Liver (tissue), 2 donors: Measurements from ENCODE around the gene ADH7.

ENCODE experiments used
- TF ChIP-seq, protein P1 (sequence below): fragments of 150-350 bp; IDR thresholded peaks from 2 replicates; pipeline ENCODE4 v1.5.1; 2017; ENCODE audit warnings: improper control_type of control experiment, low read depth, low read length; ENCODE audit not compliant: missing input control
- TF ChIP-seq, protein P2 (sequence below): IDR thresholded peaks from 2 replicates; pipeline ENCODE4 v1.6.1; 2016; ENCODE audit warnings: antibody characterized with exemption, mild to moderate bottlenecking
- donor health status: healthy.

DNA sequence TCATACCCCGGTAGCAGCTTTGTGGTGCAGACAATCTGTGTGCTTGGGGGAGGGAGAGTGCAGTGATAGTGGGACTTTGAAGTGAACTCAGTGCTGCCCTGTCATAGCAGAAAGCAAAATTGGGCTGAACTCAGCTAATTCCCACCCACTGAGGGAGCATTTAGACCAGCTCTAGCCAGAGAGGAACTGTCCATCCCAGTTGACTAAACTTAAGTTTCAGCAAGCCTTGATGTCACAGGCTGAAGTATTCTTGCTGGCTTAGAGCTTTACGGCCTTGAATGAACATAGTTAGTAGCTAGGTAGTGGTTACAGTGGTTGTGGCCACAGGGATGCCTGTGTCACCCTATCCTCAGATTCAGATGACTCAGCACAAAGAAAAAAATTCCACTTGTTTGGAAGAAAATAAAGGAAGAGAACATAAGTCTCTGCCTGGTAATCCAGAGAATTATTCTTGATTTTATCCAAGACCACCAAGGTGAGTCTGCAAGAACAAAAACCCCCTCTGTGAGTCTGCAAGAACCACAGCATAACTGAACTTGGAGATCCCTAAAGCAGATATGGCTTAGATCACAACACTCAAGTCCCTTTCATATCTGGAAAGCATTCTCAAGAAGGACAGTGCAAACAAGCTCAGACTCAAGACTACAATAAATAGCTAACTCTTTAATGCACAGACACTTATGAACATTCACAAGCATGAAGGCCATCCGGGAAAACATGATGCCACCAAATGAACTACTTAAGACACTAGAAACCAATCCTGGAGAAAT, 39.4 kb downstream of the ADH7 start:
- TF ChIP-seq, protein P1, sequence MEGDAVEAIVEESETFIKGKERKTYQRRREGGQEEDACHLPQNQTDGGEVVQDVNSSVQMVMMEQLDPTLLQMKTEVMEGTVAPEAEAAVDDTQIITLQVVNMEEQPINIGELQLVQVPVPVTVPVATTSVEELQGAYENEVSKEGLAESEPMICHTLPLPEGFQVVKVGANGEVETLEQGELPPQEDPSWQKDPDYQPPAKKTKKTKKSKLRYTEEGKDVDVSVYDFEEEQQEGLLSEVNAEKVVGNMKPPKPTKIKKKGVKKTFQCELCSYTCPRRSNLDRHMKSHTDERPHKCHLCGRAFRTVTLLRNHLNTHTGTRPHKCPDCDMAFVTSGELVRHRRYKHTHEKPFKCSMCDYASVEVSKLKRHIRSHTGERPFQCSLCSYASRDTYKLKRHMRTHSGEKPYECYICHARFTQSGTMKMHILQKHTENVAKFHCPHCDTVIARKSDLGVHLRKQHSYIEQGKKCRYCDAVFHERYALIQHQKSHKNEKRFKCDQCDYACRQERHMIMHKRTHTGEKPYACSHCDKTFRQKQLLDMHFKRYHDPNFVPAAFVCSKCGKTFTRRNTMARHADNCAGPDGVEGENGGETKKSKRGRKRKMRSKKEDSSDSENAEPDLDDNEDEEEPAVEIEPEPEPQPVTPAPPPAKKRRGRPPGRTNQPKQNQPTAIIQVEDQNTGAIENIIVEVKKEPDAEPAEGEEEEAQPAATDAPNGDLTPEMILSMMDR, result no peak
- TF ChIP-seq, protein P2, sequence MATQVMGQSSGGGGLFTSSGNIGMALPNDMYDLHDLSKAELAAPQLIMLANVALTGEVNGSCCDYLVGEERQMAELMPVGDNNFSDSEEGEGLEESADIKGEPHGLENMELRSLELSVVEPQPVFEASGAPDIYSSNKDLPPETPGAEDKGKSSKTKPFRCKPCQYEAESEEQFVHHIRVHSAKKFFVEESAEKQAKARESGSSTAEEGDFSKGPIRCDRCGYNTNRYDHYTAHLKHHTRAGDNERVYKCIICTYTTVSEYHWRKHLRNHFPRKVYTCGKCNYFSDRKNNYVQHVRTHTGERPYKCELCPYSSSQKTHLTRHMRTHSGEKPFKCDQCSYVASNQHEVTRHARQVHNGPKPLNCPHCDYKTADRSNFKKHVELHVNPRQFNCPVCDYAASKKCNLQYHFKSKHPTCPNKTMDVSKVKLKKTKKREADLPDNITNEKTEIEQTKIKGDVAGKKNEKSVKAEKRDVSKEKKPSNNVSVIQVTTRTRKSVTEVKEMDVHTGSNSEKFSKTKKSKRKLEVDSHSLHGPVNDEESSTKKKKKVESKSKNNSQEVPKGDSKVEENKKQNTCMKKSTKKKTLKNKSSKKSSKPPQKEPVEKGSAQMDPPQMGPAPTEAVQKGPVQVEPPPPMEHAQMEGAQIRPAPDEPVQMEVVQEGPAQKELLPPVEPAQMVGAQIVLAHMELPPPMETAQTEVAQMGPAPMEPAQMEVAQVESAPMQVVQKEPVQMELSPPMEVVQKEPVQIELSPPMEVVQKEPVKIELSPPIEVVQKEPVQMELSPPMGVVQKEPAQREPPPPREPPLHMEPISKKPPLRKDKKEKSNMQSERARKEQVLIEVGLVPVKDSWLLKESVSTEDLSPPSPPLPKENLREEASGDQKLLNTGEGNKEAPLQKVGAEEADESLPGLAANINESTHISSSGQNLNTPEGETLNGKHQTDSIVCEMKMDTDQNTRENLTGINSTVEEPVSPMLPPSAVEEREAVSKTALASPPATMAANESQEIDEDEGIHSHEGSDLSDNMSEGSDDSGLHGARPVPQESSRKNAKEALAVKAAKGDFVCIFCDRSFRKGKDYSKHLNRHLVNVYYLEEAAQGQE, result no peak
